B cell (primary cell): ENCODE data around the gene SLC25A48. TPM values are rescaled to one million over a fixed set of nuclear protein-coding genes. Genes with fewer than 3 reads are reported as not detected.

Experiments used
- ATAC-seq: fragments of 200-7000 bp; cut with Tn5 transposase; one replicate; pipeline ENCODE4 v1.10.0; 2021; ENCODE audit warnings: low read depth, mild to moderate bottlenecking, moderate number of reproducible peaks, moderate library complexity
- CTCF ChIA-PET: fragments of 350-600 bp; sonication (Branson Sonifier 250); formaldehyde crosslinking; loops from one replicate; lab custom pipeline; 2021; ENCODE audit warnings: antibody characterized with exemption, inconsistent platforms; lab: Charles Lee
- POLR2A ChIA-PET: fragments of 350-600 bp; sonication (Branson Sonifier 250); formaldehyde crosslinking; loops from one replicate; lab custom pipeline; 2021; ENCODE audit warnings: antibody characterized with exemption; lab: Charles Lee
- DNase-seq: peaks from one replicate; pipeline ENCODE4 v3.0.0; 2013
- H2AFZ ChIP-seq: 2 replicates; pipeline ENCODE4 v1.6.1; 2012; ENCODE audit warnings: mild to moderate bottlenecking, low read depth, low read length; ENCODE audit not compliant: insufficient read depth, poor library complexity, severe bottlenecking
- H3K27ac ChIP-seq, 2 donors: 1 replicate in 1 of 2; 2 replicates in 1 of 2; pipeline ENCODE4 v1.5.1; 2012 to 2013; ENCODE audit warnings: low read length in 2 of 2, mild to moderate bottlenecking in 2 of 2, moderate library complexity in 1 of 2
- H3K27me3 ChIP-seq, 4 experiments: fragments of 200-600 bp in 1 of 4; sonication (generic) in 1 of 4; replicated peaks in 1 of 4; 1 replicate in 2 of 4; 2 replicates in 2 of 4; pipeline versions ENCODE4 v1.6.1 to v1.7.0; 2013 to 2016; ENCODE audit warnings: low read length in 3 of 4, mild to moderate bottlenecking in 2 of 4, mixed read lengths in 1 of 4, moderate library complexity in 1 of 4; ENCODE audit not compliant: insufficient read depth in 4 of 4, control insufficient read depth in 3 of 4; ENCODE audit errors: control extremely low read depth in 1 of 4
- H3K36me3 ChIP-seq, 2 experiments: replicated peaks in 1 of 2; 1 replicate in 1 of 2; 2 replicates in 1 of 2; pipeline versions ENCODE4 v1.6.1 to v1.7.1; 2013; ENCODE audit warnings: low read length in 1 of 2; ENCODE audit not compliant: insufficient read depth in 2 of 2, control insufficient read depth in 1 of 2; ENCODE audit errors: control extremely low read depth in 1 of 2, extremely low read depth in 1 of 2
- H3K4me1 ChIP-seq, 2 donors: fragments of 200-600 bp in 1 of 2; sonication (generic) in 1 of 2; 1 replicate in 1 of 2; 2 replicates in 1 of 2; pipeline versions ENCODE4 v1.5.1 to v1.6.1; 2013 to 2017; ENCODE audit warnings: low read length in 2 of 2; ENCODE audit not compliant: control insufficient read depth in 2 of 2, insufficient read depth in 2 of 2
- H3K4me2 ChIP-seq: replicated peaks from 2 replicates; pipeline ENCODE3; 2012; ENCODE audit warnings: mild to moderate bottlenecking, low read depth, low read length; ENCODE audit not compliant: poor library complexity, severe bottlenecking
- H3K4me3 ChIP-seq, 5 experiments: fragments of 200-600 bp in 1 of 5; sonication (generic) in 1 of 5; 1 replicate in 3 of 5; 2 replicates in 2 of 5; pipeline versions ENCODE4 v1.5.1 to v1.7.0; 2011 to 2016; ENCODE audit warnings: low read length in 4 of 5, mild to moderate bottlenecking in 4 of 5, low read depth in 2 of 5, control low read depth in 1 of 5, moderate library complexity in 1 of 5; ENCODE audit not compliant: insufficient read depth in 1 of 5; ENCODE audit errors: control extremely low read depth in 1 of 5, extremely low read depth in 1 of 5
- H3K79me2 ChIP-seq: fragments of 200-600 bp; sonication (generic); one replicate; pipeline ENCODE4 v1.6.0; 2016; ENCODE audit warnings: low read length; ENCODE audit not compliant: control insufficient read depth, insufficient read depth
- H3K9ac ChIP-seq: fragments of 200-600 bp; sonication (generic); 2 replicates; pipeline ENCODE4 v1.6.1; 2017; ENCODE audit warnings: mild to moderate bottlenecking, low read length, moderate library complexity
- H3K9me3 ChIP-seq, 3 donors: one replicate each; pipeline versions ENCODE4 v1.6.1 to v1.7.1; 2013; ENCODE audit warnings: low read length in 2 of 3; ENCODE audit not compliant: control insufficient read depth in 2 of 3, insufficient read depth in 1 of 3; ENCODE audit errors: control extremely low read depth in 1 of 3
- H4K20me1 ChIP-seq: 2 replicates; pipeline ENCODE4 v1.6.0; 2012; ENCODE audit warnings: mild to moderate bottlenecking, low read length; ENCODE audit not compliant: insufficient read depth, control insufficient read depth, poor library complexity, severe bottlenecking
- H3K27ac Mint-ChIP-seq: one replicate; pipeline ENCODE4 v1.8.0; 2021; ENCODE audit warnings: mixed read lengths
- H3K27me3 Mint-ChIP-seq: one replicate; pipeline ENCODE4 v1.8.0; 2021; ENCODE audit warnings: mixed read lengths
- H3K4me1 Mint-ChIP-seq: one replicate; pipeline ENCODE4 v1.8.0; 2021; ENCODE audit warnings: mixed read lengths
- H3K4me3 Mint-ChIP-seq: one replicate; pipeline ENCODE4 v1.8.0; 2021; ENCODE audit warnings: mixed read lengths
- H3K9me3 Mint-ChIP-seq: one replicate; pipeline ENCODE4 v1.8.0; 2022; ENCODE audit warnings: mixed read lengths; ENCODE audit not compliant: insufficient read depth
- CTCF ChIP-seq: fragments of 200-600 bp; IDR thresholded peaks from one replicate; pipeline ENCODE4 v1.8.0; 2022; ENCODE audit warnings: antibody characterized with exemption, mild to moderate bottlenecking
- EZH2 ChIP-seq: IDR thresholded peaks from 2 replicates; pipeline ENCODE4 v1.6.1; 2012; ENCODE audit warnings: borderline replicate concordance, low read depth, mild to moderate bottlenecking, moderate library complexity, low read length; ENCODE audit not compliant: insufficient read depth, poor library complexity, severe bottlenecking
- WGBS: methylation state at CpG from one replicate; pipeline ENCODE4 v1.1.5; 2013; ENCODE audit warnings: missing lambda C conversion rate; ENCODE audit not compliant: insufficient coverage; 5-methylcytosine and 5-hydroxymethylcytosine counted together
- intact Hi-C: fragments of 100-400 bp; cut with micrococcal nuclease; formaldehyde crosslinking; loops from one replicate; pipeline ENCODE4 v1.10.0; 2022
- polyA plus RNA-seq: library from polyadenylated mRNA; depleted of rRNA; stranded (reverse); fragments of >200 nt; gene quantifications from 2 replicates; pipeline ENCODE4 v1.2.3, GENCODE V29; 2012
- total RNA-seq, 2 donors: library from RNA; stranded (reverse); fragments of 120-200 nt in 1 of 2; gene quantifications; 1 replicate in 1 of 2; 2 replicates in 1 of 2; pipeline versions ENCODE4 v1.2.3 to v1.2.4, GENCODE V29; 2013 to 2022

The SLC25A48 gene
- total and polyA plus RNA-seq, 2 donors (not counting 1 experiment from before 2014, with no cell fraction given) = not detected

DNA sequence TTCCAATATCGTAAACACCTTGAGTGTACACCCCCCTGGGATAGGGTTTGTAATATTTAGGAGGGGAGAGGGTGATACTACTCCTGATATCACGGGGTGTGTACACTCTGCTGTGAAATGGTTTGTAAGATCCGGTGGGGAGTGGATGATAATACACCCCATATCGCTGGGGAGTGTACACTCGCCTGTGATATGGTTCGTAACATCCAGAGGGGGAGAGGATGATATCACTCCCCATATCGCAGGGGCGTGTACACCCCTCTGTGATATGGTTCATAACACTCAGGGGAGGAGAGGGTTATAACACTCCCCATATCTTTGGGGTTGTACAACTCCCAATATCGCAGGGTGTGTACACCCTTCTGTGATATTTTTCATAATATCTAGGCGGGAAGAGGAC is 33.8 kb upstream of the SLC25A48 start:
- ATAC-seq (no peak), DNase-seq (no peak)
- no peak overlapping the region for H3K4me2 ChIP-seq
- no peak overlapping the region for H3K4me3 ChIP-seq
- intact Hi-C loops = no loop called here
- H3K27me3 ChIP-seq = no peaks in the 10 kb centered on the region
- H3K9me3 ChIP-seq = no peaks in the 10 kb centered on the region
- no peaks in the 10 kb centered on the region for H3K79me2 ChIP-seq
- no peak overlapping the region for H3K4me3 Mint-ChIP-seq
- H3K27ac Mint-ChIP-seq = no peak overlapping the region
- H3K9ac ChIP-seq = no peak overlapping the region
- H3K27ac ChIP-seq = no peak overlapping the region
- H3K9me3 Mint-ChIP-seq = no peaks in the 10 kb centered on the region
- CTCF ChIA-PET = no interaction called here
- no peaks in the 10 kb centered on the region for H3K4me1 ChIP-seq
- no peaks in the 10 kb centered on the region for H4K20me1 ChIP-seq
- H2AFZ ChIP-seq = no peak overlapping the region
- no peaks in the 10 kb centered on the region for H3K4me1 Mint-ChIP-seq
- H3K36me3 ChIP-seq = no peaks in the 10 kb centered on the region
- TF ChIP-seq EZH2 = no peak
- no peak for TF ChIP-seq CTCF
- 67% methylated on average over 1 of the region's 10 CpGs for WGBS
- H3K27me3 Mint-ChIP-seq = peaks cover 8% of the 10 kb centered on the region
- POLR2A ChIA-PET = no interaction called here

GRCh38 chr5:135810188-135810943 is 24.1 kb upstream of the SLC25A48 start:
- intact Hi-C loops = no loop called here
- Histone ChIP-seq H3K4me1 (no peaks in the 10 kb centered on the region), H3K4me2 (no peak overlapping the region), H4K20me1 (no peaks in the 10 kb centered on the region), H3K9me3 (no peaks in the 10 kb centered on the region), H3K27ac (no peak overlapping the region), H3K36me3 (no peaks in the 10 kb centered on the region), H3K79me2 (no peaks in the 10 kb centered on the region), H2AFZ (no peak overlapping the region), H3K27me3 (peaks cover 0 to 9% (median 0%) of the 10 kb centered on the region in 4 experiments), H3K9ac (no peak overlapping the region), H3K4me3 (no peak overlapping the region)
- 88% methylated on average over 7 of the region's 7 CpGs for WGBS
- Mint-ChIP-seq H3K4me1 (no peaks in the 10 kb centered on the region), H3K27ac (no peak overlapping the region), H3K9me3 (no peaks in the 10 kb centered on the region), H3K4me3 (no peak overlapping the region), H3K27me3 (peaks cover 25% of the 10 kb centered on the region)
- no peak for ATAC-seq
- ChIA-PET CTCF (no interaction called here), POLR2A (no interaction called here)
- no peak for DNase-seq
- TF ChIP-seq EZH2 (no peak), CTCF (no peak)
